Epithelial cell of prostate (primary cell): ENCODE measurements around the gene PPP1R16B.

ENCODE experiments used
- DNase-seq: peaks from one replicate; pipeline ENCODE4 v3.0.0-alpha.2; 2011; ENCODE audit warnings: low read depth, low spot score
- H3K27ac ChIP-seq: fragments of 450-650 bp; 2 replicates; pipeline ENCODE4 v1.5.1; 2017; ENCODE audit warnings: mild to moderate bottlenecking

Gene PPP1R16B

DNA sequence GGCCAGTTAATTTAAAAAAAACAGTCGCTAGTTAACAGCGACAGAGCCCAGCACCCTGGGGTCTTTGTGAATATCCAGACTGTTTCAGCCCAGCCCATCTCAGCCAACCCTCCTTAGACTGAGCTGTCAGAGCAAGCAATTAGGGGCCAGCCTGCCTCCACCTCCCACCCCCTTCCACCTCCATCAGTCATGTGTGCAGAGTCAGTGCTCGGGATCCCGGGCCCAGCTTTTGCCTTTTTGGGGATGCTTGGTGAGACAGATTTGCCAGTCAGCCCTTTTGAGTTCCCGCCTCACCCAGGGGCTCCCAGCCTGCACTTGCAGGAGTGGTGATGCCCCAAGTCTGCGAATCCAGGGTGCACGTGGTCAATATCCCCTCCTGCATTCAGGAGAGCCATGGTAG, 114.2 kb downstream of the PPP1R16B start:
- no peak for DNase-seq
- H3K27ac ChIP-seq: no peak overlapping the region

DNA sequence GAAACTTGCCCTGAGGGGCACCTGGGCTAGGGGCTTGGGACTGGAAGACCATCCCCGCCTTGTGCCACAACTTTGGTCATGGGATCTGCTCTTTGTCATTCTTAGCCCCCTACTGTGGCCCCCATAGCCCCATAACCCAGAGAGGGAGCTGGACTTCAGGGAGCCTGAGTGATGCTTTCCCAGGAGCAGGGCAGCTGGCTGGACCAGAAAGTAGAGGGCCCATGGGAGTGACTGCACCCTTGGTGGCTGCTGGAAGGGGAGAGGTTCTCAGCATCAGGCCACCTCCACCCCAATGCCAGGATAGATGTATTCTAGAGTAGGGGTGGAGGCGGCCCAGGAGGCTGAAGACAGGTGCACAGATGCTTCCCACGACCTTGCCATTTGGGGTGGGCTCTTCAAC, 114.9 kb downstream of the PPP1R16B start:
- H3K27ac ChIP-seq: no peak overlapping the region
- no peak for DNase-seq

GRCh38 chr20:38920851-38921250, 115.4 kb downstream of the PPP1R16B start:
- no peak for DNase-seq
- H3K27ac ChIP-seq: no peak overlapping the region

GRCh38 chr20:38924718-38925117, 119.2 kb downstream of the PPP1R16B start:
- no peak for DNase-seq
- no peak overlapping the region for H3K27ac ChIP-seq

DNA sequence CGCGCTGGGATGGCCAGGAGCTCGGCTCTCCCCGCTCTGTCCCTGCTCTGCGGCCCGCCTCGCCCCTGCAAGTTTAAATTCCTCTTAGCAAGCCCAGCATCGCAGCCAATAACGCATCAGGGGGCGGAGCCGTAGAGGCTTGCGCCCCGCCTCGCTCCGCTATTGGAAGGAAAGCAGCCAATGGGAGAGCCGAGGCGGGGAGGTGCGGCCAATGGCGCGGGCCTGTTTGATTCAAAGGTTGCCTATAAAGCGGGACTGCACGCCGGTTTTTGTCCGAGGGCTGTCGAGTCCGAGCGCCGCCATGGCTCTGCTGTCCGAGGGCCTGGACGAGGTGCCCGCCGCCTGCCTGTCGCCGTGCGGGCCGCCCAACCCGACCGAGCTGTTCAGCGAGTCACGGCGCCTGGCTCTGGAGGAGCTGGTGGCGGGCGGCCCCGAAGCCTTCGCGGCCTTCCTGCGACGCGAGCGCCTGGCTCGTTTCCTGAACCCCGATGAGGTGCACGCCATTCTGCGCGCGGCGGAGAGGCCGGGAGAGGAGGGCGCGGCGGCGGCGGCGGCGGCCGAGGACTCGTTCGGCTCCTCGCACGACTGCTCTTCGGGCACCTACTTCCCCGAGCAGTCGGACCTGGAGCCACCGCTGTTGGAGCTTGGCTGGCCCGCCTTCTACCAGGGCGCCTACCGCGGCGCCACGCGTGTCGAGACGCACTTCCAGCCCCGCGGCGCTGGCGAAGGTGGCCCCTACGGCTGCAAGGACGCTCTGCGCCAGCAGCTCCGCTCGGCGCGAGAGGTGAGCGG, 120.8 kb downstream of the PPP1R16B start, which contains the start of gene FAM83D:
TSS of gene FAM83D (plus strand) at position 276 of the 792 bp plus-strand sequence. CDS start at position 302, 26 bp downstream.
- no peak within 1 kb of the TSS for H3K27ac ChIP-seq
- peak; percentile 92 for DNase-seq

DNA sequence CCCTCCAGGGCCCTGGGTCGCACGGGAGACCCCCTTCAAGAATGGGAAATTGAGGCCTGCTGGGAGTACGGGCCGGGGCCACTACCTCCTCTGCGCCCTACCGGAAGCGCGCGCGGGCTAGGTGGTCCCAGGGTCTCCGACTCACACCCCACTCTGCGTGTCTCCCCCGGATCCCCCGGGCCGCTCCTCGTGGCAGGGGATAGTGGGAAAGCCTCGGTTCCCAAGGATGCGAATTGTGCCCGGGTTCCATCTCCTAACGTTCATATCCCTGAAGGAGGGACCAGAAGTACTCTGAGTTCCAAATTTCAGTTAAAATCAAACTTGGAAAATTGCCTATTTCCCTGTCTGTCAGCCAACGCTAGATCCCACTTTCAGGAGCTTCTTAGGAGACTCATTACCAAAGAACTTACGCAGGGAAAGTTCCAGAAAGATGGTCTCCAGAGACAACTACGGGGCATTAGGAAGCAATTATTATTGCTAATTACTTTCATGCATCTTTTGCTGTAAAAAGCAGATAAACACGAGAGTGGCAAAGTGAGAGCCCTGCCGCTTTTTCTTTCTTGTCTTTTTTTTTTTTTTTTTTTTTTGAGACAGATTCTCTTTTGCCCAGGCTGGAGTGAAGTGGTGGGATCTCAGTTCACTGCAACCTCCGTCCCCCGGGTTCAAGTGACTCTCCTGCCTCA, 121.6 kb downstream of the PPP1R16B start:
- no peak overlapping the region for H3K27ac ChIP-seq
- DNase-seq: no peak

DNA sequence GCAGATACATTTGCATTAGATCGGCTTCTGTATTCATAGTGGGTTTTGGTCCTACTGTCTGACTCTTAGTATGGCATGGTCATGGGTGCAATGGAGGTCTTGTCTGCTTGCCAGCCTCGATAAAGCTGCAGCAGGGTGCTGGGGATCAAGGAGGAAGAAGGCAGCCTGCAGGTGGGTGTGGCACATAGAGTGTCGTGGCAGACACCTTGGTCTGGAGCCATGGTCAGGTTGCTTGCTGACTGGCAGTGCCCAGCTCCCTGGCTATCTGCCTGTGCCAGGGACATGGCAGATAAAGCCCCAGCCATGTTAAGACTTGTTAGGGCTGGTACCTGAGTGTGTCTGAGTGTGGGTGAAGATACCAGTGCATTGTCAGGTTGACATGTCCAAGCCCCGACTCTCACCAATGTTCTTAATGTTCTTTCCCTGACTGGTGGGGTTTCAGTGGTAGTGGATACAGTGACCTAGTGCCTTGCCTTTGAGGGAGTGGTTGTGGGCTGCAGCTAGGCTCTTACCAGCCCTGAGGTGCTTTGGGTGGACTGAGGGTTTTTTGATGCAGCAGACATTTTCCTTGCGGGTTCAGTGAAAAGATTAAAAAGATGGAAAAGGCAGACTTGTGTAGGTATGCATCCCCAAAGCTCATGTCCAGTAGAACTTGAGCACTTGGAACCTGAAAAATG, 122.5 kb downstream of the PPP1R16B start:
- H3K27ac ChIP-seq: no peak overlapping the region
- DNase-seq: peak; percentile 18

GRCh38 chr20:38930242-38930569, 124.7 kb downstream of the PPP1R16B start:
- no peak overlapping the region for H3K27ac ChIP-seq
- no peak for DNase-seq

- H3K27ac ChIP-seq: peak overlapping the region; percentile 52
- no peak for DNase-seq
These were observed 126.5 kb downstream of the PPP1R16B start for GRCh38 chr20:38931984-38932383.

GRCh38 chr20:38932457-38933120, 127.1 kb downstream of the PPP1R16B start:
- H3K27ac ChIP-seq: peak overlapping the region; percentile 52
- DNase-seq: no peak

GRCh38 chr20:38934530-38934929, 129.0 kb downstream of the PPP1R16B start:
- no peak for DNase-seq
- H3K27ac ChIP-seq: peak overlapping the region; percentile 26

- DNase-seq: no peak
- peak overlapping the region; percentile 26 for H3K27ac ChIP-seq
These were observed 129.8 kb downstream of the PPP1R16B start for GRCh38 chr20:38935285-38935684.

DNA sequence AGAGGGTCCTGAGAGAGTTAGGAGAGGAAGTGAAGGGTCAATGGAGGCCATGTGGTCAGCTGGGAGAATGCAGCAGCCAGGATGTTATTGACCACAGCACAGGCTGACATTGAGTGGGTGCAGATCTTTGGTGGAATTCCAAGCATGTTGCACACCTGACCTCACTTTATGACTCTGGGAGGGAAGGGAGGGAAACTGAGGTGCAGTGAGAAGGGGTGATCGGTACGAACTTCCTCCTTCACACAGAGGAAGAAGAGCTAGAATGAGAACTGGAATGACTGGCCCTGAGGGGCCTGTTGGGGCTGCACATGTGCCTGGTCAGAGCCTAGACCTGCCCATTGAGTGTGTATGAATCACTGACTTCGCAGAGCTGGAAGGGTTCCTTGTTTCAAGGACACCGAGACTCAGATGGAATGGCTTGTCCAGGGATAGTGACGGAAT, 130.5 kb downstream of the PPP1R16B start:
- H3K27ac ChIP-seq: peak overlapping the region; percentile 26
- DNase-seq: peak; percentile 22

DNA sequence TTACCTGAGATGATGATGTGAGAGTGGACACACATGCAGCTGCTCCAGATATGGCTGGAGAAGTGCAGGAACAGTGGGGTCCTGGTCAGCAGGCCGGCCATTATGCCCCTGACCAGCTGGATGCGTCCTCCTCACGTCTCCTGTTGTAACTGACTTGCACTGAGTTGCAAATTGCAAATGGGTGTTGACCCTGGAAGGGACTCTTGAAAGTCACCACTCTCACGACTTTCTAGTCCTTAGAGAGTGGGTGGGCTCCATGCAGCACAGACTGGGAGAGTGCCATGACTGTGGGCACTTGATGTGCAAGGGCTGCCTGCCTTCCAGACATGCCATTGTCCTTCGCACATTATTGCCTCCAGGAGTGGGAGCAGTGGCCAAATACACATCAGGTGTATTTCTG, 131.5 kb downstream of the PPP1R16B start:
- no peak for DNase-seq
- H3K27ac ChIP-seq: no peak overlapping the region

- no peak overlapping the region for H3K27ac ChIP-seq
- no peak for DNase-seq
These were observed 132.5 kb downstream of the PPP1R16B start for GRCh38 chr20:38937978-38938473.

DNA sequence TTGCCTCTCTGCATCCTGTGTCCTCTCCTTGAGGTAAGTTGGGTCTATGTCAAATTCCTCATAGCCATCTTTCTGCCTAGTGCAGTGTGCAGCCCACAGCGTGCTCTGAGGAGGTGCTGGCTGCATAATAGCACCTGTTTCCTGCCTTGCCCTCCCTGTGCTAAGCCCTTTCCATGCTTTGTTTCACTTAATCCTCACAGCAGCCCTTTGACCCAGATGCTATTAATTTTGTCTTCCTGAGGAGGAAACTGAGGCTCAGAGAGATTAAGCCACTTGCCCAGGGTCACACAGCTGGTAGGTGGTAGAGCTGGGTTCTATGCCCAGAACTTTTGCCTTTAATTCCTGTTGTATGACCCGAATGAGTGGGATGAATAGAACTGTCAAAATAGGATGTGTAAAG, 134.2 kb downstream of the PPP1R16B start:
- H3K27ac ChIP-seq: no peak overlapping the region

GRCh38 chr20:38940644-38941043, 135.1 kb downstream of the PPP1R16B start:
- H3K27ac ChIP-seq: no peak overlapping the region
- no peak for DNase-seq

More for the DNA sequence above, 134.2 kb downstream of the PPP1R16B start:
- no peak for DNase-seq

- no peak overlapping the region for H3K27ac ChIP-seq
- no peak for DNase-seq
These were observed 136.4 kb downstream of the PPP1R16B start for GRCh38 chr20:38941726-38942389.

GRCh38 chr20:38945012-38945411, 139.5 kb downstream of the PPP1R16B start:
- no peak overlapping the region for H3K27ac ChIP-seq
- DNase-seq: no peak

GRCh38 chr20:38946836-38947235, 141.3 kb downstream of the PPP1R16B start:
- DNase-seq: no peak
- no peak overlapping the region for H3K27ac ChIP-seq
